Measurements from ENCODE around the gene FXYD6. TPM values are rescaled to one million over a fixed set of nuclear protein-coding genes. Genes with fewer than 3 reads are reported as not detected.

Gene FXYD6
- total RNA-seq, 6 experiments from 2014 or later: not detected

DNA sequence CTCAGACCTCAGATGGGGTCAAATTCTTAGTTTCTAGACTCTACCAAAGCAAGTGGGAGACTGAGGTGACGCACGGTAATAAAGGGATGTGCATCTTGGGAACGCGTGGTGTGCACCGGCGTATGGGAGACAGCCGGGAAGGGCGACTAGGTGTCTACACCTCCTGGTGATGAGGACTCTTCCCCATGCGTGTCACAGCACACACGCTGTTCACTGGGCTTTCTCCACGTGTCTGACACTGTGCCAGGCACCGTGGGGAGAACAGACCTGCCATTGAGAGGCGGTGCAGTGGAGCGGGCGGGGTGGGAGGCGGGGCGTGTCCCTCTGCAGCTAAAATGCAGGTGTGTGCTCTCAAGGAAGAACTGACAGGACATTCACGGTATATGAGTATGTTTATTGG, 5.3 kb downstream of the FXYD6 start:
- Mint-ChIP-seq H3K4me3 (no peak overlapping the region), H3K36me3 (ENCODE audit: low read depth) (no peaks in the 10 kb centered on the region), H3K27ac (no peak overlapping the region), H3K9me3 (no peaks in the 10 kb centered on the region), H3K27me3 (ENCODE audit: insufficient read depth) (peaks cover 66% of the 10 kb centered on the region), H3K4me1 (ENCODE audit: low read depth) (no peaks in the 10 kb centered on the region)
- no peak for DNase-seq
- TF ChIP-seq, protein P1, sequence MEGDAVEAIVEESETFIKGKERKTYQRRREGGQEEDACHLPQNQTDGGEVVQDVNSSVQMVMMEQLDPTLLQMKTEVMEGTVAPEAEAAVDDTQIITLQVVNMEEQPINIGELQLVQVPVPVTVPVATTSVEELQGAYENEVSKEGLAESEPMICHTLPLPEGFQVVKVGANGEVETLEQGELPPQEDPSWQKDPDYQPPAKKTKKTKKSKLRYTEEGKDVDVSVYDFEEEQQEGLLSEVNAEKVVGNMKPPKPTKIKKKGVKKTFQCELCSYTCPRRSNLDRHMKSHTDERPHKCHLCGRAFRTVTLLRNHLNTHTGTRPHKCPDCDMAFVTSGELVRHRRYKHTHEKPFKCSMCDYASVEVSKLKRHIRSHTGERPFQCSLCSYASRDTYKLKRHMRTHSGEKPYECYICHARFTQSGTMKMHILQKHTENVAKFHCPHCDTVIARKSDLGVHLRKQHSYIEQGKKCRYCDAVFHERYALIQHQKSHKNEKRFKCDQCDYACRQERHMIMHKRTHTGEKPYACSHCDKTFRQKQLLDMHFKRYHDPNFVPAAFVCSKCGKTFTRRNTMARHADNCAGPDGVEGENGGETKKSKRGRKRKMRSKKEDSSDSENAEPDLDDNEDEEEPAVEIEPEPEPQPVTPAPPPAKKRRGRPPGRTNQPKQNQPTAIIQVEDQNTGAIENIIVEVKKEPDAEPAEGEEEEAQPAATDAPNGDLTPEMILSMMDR (IDR thresholded peaks at IDR 0.05): no peak

DNA sequence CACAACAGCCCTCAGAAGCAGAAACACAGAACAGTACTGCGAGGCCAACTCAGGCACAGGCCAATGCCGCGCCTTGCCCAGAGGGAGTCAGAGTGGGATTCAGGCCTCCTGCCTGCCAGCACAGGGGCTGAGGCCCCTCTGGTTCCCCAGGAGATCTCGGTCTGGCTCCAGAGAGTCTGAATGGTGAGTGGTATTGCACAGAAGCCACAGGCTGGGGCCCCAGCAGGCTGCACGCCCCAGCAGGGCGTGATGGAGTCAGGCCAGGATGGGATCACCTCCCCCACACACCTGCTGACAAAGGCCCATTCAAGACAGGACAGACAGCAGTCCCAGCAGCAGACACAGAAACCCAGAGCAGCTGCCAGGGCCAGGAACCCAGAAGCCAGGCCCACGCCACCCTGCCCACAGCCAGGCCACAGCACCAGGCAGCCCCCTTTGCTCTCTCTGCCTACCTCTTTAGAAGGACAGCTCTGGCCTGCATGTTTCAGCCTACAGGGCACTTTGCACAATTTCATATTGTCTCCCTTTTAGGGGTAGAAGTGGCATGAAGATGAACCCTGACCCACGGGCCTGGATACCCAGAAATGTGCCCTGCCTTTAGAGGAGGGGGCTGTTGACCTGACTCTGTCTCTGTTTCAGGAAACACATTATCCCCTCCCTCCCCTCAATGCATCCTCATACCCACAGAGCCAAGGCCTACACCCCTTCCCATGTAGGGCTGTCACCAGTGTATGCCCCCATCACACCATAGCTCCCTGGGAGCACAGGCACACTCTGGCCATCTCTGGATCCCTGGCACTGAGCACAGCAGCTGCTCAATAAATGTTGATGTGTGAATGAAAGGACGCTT, 6.1 kb downstream of the FXYD6 start:
- Mint-ChIP-seq H3K36me3 (ENCODE audit: low read depth) (no peaks in the 10 kb centered on the region), H3K4me1 (ENCODE audit: low read depth) (no peaks in the 10 kb centered on the region), H3K9me3 (no peaks in the 10 kb centered on the region), H3K4me3 (no peak overlapping the region), H3K27me3 (ENCODE audit: insufficient read depth) (peaks cover 65% of the 10 kb centered on the region), H3K27ac (no peak overlapping the region)
- DNase-seq: no peak
- TF ChIP-seq, protein P1 (IDR thresholded peaks at IDR 0.05): no peak

DNA sequence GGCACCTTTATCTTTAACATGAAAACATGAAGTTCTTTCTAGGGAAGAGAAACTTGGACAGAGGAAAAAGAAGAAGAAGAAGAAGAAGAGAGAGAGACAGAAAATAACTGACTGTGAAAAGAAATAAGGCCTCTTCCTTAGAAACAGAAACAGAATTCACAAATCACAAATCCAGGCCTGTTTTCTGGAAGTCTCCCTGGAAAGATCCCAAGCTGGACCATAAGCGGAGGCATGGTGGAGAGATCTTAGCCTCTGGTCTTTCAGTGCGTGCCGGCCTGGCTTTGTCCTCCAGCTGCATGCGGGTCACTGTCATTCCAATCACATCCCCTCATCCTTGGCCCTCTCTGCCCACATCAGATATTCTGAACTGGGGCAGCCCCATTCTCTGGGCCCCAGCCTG, 6.9 kb downstream of the FXYD6 start:
- TF ChIP-seq, protein P1 (IDR thresholded peaks at IDR 0.05): no peak
- Mint-ChIP-seq H3K27me3 (ENCODE audit: insufficient read depth) (peaks cover 60% of the 10 kb centered on the region), H3K4me1 (ENCODE audit: low read depth) (no peaks in the 10 kb centered on the region), H3K4me3 (no peak overlapping the region), H3K36me3 (ENCODE audit: low read depth) (no peaks in the 10 kb centered on the region), H3K9me3 (no peaks in the 10 kb centered on the region), H3K27ac (no peak overlapping the region)
- DNase-seq: no peak

GRCh38 chr11:117868815-117869561, 7.5 kb downstream of the FXYD6 start:
- Mint-ChIP-seq H3K4me1 (ENCODE audit: low read depth) (no peaks in the 10 kb centered on the region), H3K9me3 (no peaks in the 10 kb centered on the region), H3K36me3 (ENCODE audit: low read depth) (no peaks in the 10 kb centered on the region), H3K27me3 (ENCODE audit: insufficient read depth) (peaks cover 53% of the 10 kb centered on the region), H3K4me3 (no peak overlapping the region), H3K27ac (no peak overlapping the region)
- DNase-seq: no peak
- TF ChIP-seq, protein P1 (IDR thresholded peaks at IDR 0.05): no peak

GRCh38 chr11:117868088-117868487, 8.4 kb downstream of the FXYD6 start:
- Mint-ChIP-seq H3K4me3 (no peak overlapping the region), H3K36me3 (ENCODE audit: low read depth) (no peaks in the 10 kb centered on the region), H3K27me3 (ENCODE audit: insufficient read depth) (peaks cover 49% of the 10 kb centered on the region), H3K4me1 (ENCODE audit: low read depth) (no peaks in the 10 kb centered on the region), H3K9me3 (no peaks in the 10 kb centered on the region), H3K27ac (no peak overlapping the region)
- TF ChIP-seq, protein P1 (IDR thresholded peaks at IDR 0.05): no peak
- DNase-seq: no peak

All from HFFc6 (cell line).